Panc1 (cell line): ENCODE measurements around the gene NRK.

Experiments
- POLR2AphosphoS5 ChIP-seq: IDR thresholded peaks from 2 replicates; pipeline ENCODE4 v1.6.1; 2012; ENCODE audit warnings: mild to moderate bottlenecking, low read depth, low read length, moderate library complexity
- SIN3A ChIP-seq: IDR thresholded peaks from 2 replicates; pipeline ENCODE4 v1.6.1; 2012; ENCODE audit warnings: low read depth, mild to moderate bottlenecking, low read length, moderate library complexity, borderline replicate concordance; ENCODE audit not compliant: insufficient read depth
- TCF7L2 ChIP-seq: IDR thresholded peaks from 2 replicates; pipeline ENCODE4 v1.6.1; 2011; ENCODE audit warnings: mild to moderate bottlenecking, low read depth, low read length, inconsistent platforms
- TF ChIP-seq, protein P1 (sequence below), 2 experiments: IDR thresholded peaks; 2 replicates each; pipeline ENCODE4 v1.6.1; 2011 to 2012; ENCODE audit warnings: low read depth in 2 of 2, control low read depth in 1 of 2, low read length in 1 of 2, mild to moderate bottlenecking in 1 of 2, moderate library complexity in 1 of 2; ENCODE audit not compliant: insufficient read depth in 1 of 2
- TF ChIP-seq, protein P2 (sequence below): fragments of 450-650 bp; IDR thresholded peaks from 2 replicates; pipeline ENCODE4 v1.5.1; 2017; ENCODE audit warnings: mild to moderate bottlenecking

DNA sequence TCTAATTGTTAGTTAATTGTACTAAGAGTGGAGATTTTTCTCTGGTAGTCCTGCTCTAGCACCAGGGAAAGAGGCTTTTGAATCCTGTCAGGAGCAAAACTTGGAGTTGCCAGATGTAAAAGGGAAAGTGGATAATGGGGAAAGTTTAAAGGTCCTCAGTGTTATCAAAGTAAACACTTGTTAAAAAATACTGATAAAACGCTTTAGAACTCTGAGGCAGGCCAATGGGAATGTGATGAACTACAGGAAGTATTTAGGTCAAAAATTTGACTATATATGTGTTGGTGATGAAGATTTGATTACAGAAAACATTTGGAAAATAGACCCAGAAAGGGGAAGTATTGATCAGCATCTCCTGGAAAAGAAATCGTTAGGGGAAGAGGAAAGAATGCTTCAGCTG, 183.3 kb downstream of the NRK start:
- no peak for TF ChIP-seq POLR2AphosphoS5
- TF ChIP-seq, protein P1, sequence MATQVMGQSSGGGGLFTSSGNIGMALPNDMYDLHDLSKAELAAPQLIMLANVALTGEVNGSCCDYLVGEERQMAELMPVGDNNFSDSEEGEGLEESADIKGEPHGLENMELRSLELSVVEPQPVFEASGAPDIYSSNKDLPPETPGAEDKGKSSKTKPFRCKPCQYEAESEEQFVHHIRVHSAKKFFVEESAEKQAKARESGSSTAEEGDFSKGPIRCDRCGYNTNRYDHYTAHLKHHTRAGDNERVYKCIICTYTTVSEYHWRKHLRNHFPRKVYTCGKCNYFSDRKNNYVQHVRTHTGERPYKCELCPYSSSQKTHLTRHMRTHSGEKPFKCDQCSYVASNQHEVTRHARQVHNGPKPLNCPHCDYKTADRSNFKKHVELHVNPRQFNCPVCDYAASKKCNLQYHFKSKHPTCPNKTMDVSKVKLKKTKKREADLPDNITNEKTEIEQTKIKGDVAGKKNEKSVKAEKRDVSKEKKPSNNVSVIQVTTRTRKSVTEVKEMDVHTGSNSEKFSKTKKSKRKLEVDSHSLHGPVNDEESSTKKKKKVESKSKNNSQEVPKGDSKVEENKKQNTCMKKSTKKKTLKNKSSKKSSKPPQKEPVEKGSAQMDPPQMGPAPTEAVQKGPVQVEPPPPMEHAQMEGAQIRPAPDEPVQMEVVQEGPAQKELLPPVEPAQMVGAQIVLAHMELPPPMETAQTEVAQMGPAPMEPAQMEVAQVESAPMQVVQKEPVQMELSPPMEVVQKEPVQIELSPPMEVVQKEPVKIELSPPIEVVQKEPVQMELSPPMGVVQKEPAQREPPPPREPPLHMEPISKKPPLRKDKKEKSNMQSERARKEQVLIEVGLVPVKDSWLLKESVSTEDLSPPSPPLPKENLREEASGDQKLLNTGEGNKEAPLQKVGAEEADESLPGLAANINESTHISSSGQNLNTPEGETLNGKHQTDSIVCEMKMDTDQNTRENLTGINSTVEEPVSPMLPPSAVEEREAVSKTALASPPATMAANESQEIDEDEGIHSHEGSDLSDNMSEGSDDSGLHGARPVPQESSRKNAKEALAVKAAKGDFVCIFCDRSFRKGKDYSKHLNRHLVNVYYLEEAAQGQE (IDR thresholded peaks at IDR 0.05; ENCODE audit: insufficient read depth in 1 of 2, low read depth in 2 of 2, low read length in 1 of 2), result no peak
- TF ChIP-seq, protein P2, sequence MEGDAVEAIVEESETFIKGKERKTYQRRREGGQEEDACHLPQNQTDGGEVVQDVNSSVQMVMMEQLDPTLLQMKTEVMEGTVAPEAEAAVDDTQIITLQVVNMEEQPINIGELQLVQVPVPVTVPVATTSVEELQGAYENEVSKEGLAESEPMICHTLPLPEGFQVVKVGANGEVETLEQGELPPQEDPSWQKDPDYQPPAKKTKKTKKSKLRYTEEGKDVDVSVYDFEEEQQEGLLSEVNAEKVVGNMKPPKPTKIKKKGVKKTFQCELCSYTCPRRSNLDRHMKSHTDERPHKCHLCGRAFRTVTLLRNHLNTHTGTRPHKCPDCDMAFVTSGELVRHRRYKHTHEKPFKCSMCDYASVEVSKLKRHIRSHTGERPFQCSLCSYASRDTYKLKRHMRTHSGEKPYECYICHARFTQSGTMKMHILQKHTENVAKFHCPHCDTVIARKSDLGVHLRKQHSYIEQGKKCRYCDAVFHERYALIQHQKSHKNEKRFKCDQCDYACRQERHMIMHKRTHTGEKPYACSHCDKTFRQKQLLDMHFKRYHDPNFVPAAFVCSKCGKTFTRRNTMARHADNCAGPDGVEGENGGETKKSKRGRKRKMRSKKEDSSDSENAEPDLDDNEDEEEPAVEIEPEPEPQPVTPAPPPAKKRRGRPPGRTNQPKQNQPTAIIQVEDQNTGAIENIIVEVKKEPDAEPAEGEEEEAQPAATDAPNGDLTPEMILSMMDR, result no peak
- TF ChIP-seq TCF7L2, result no peak
- TF ChIP-seq SIN3A, result no peak
